ENCODE measurements around the gene GSTO1. TPM values are rescaled to one million over a fixed set of nuclear protein-coding genes. Genes with fewer than 3 reads are reported as not detected.
"Not testable (repeated sequence)": the region's sequence is repeated elsewhere in the genome, so short reads cannot be mapped to it uniquely, and the experiment has no call there.

Gene GSTO1
- total RNA-seq, 1 donor from 2014 or later = 85.9 TPM

- TF ChIP-seq CTCF (conservative IDR thresholded peaks at IDR 0.05) = no peak
- peaks cover 8% of the 10 kb centered on the region for H3K4me1 Mint-ChIP-seq
- DNase-seq (ENCODE audit: low read depth, low spot score) = no peak
- peaks cover 39% of the 10 kb centered on the region for H3K27me3 Mint-ChIP-seq (ENCODE audit: low read depth)
- no peak overlapping the region for H3K27ac Mint-ChIP-seq (ENCODE audit: unreplicated experiment)
- H3K4me3 Mint-ChIP-seq = peak overlapping the region; percentile 74
- H3K36me3 Mint-ChIP-seq (ENCODE audit: low read depth) = no peaks in the 10 kb centered on the region
- peaks cover 6% of the 10 kb centered on the region for H3K9me3 Mint-ChIP-seq
Observed at GRCh38 chr10:104233817-104234216, 20.9 kb upstream of the GSTO1 start.

GRCh38 chr10:104234934-104235333 lies 19.8 kb upstream of the GSTO1 start:
- no peak for DNase-seq (ENCODE audit: low read depth, low spot score)
- Mint-ChIP-seq H3K9me3 (peaks cover 6% of the 10 kb centered on the region), H3K36me3 (ENCODE audit: low read depth) (no peaks in the 10 kb centered on the region), H3K4me1 (peaks cover 8% of the 10 kb centered on the region), H3K27me3 (ENCODE audit: low read depth) (peaks cover 41% of the 10 kb centered on the region), H3K27ac (ENCODE audit: unreplicated experiment) (no peak overlapping the region), H3K4me3 (no peak overlapping the region)
- TF ChIP-seq CTCF (conservative IDR thresholded peaks at IDR 0.05) = no peak

- TF ChIP-seq CTCF (conservative IDR thresholded peaks at IDR 0.05) = no peak
- no peak for DNase-seq (ENCODE audit: low read depth, low spot score)
- Mint-ChIP-seq H3K27me3 (ENCODE audit: low read depth) (peaks cover 41% of the 10 kb centered on the region), H3K4me3 (no peak overlapping the region), H3K36me3 (ENCODE audit: low read depth) (no peaks in the 10 kb centered on the region), H3K4me1 (peaks cover 8% of the 10 kb centered on the region), H3K9me3 (peaks cover 6% of the 10 kb centered on the region), H3K27ac (ENCODE audit: unreplicated experiment) (no peak overlapping the region)
Observed at GRCh38 chr10:104235801-104236200, 18.9 kb upstream of the GSTO1 start.

GRCh38 chr10:104240078-104240477 lies 14.6 kb upstream of the GSTO1 start:
- TF ChIP-seq CTCF (conservative IDR thresholded peaks at IDR 0.05) = no peak
- Mint-ChIP-seq H3K4me1 (peaks cover 6% of the 10 kb centered on the region), H3K9me3 (peaks cover 2% of the 10 kb centered on the region), H3K27me3 (ENCODE audit: low read depth) (peaks cover 26% of the 10 kb centered on the region), H3K4me3 (no peak overlapping the region), H3K27ac (ENCODE audit: unreplicated experiment) (peak overlapping the region; percentile 44), H3K36me3 (ENCODE audit: low read depth) (no peaks in the 10 kb centered on the region)
- DNase-seq (ENCODE audit: low read depth, low spot score) = no peak

- H3K4me3 Mint-ChIP-seq = no peak overlapping the region
- no peak for DNase-seq (ENCODE audit: low read depth, low spot score)
- H3K9me3 Mint-ChIP-seq = peaks cover 8% of the 10 kb centered on the region
- peaks cover 4% of the 10 kb centered on the region for H3K36me3 Mint-ChIP-seq (ENCODE audit: low read depth)
- peaks cover 15% of the 10 kb centered on the region for H3K27me3 Mint-ChIP-seq (ENCODE audit: low read depth)
- H3K27ac Mint-ChIP-seq (ENCODE audit: unreplicated experiment) = no peak overlapping the region
- TF ChIP-seq CTCF (conservative IDR thresholded peaks at IDR 0.05) = no peak
- H3K4me1 Mint-ChIP-seq = peaks cover 6% of the 10 kb centered on the region
Observed at GRCh38 chr10:104242545-104242944, 12.1 kb upstream of the GSTO1 start.

GRCh38 chr10:104243009-104243408 lies 11.7 kb upstream of the GSTO1 start:
- H3K9me3 Mint-ChIP-seq; H3K27ac Mint-ChIP-seq (ENCODE audit: unreplicated experiment); H3K4me1 Mint-ChIP-seq; H3K4me3 Mint-ChIP-seq; H3K36me3 Mint-ChIP-seq (ENCODE audit: low read depth); DNase-seq (ENCODE audit: low read depth, low spot score): not testable (repeated sequence)
- H3K27me3 Mint-ChIP-seq (ENCODE audit: low read depth) = peaks cover 13% of the 10 kb centered on the region
